ENCODE results near the gene KRAS. TPM values are rescaled to one million over a fixed set of nuclear protein-coding genes. Genes with fewer than 3 reads are reported as not detected.

Gene KRAS
- polyA plus RNA-seq, 1 donor (not counting 4 experiments of a cell fraction or from before 2014, with no cell fraction given) = 26.1 TPM

- peak; percentile 72 for FAIRE-seq
- H3K9me1 ChIP-seq (ENCODE audit: control insufficient read depth, extremely low read depth, insufficient read depth, low read length) = no peaks in the 10 kb centered on the region
- H4K20me1 ChIP-seq (ENCODE audit: control insufficient read depth, extremely low read depth, insufficient read depth, low read length) = no peaks in the 10 kb centered on the region
- no peaks in the 10 kb centered on the region for H3K27me3 ChIP-seq (ENCODE audit: control insufficient read depth, extremely low read depth, insufficient read depth, low read length)
- H3K4me2 ChIP-seq (ENCODE audit: control insufficient read depth, extremely low read depth, insufficient read depth, low read depth, low read length) = peak overlapping the region; percentile 12
- no peak overlapping the region for H3K9ac ChIP-seq (ENCODE audit: control insufficient read depth, extremely low read depth, insufficient read depth, low read length)
- no peak for TF ChIP-seq EZH2 (IDR thresholded peaks at IDR 0.05; ENCODE audit: low read length)
- TF ChIP-seq, protein P1, sequence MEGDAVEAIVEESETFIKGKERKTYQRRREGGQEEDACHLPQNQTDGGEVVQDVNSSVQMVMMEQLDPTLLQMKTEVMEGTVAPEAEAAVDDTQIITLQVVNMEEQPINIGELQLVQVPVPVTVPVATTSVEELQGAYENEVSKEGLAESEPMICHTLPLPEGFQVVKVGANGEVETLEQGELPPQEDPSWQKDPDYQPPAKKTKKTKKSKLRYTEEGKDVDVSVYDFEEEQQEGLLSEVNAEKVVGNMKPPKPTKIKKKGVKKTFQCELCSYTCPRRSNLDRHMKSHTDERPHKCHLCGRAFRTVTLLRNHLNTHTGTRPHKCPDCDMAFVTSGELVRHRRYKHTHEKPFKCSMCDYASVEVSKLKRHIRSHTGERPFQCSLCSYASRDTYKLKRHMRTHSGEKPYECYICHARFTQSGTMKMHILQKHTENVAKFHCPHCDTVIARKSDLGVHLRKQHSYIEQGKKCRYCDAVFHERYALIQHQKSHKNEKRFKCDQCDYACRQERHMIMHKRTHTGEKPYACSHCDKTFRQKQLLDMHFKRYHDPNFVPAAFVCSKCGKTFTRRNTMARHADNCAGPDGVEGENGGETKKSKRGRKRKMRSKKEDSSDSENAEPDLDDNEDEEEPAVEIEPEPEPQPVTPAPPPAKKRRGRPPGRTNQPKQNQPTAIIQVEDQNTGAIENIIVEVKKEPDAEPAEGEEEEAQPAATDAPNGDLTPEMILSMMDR (optimal IDR thresholded peaks at IDR 0.05 in 1 of 3, IDR thresholded peaks at IDR 0.05 in 1 of 3, conservative IDR thresholded peaks at IDR 0.05 in 1 of 3; ENCODE audit: extremely low read depth in 1 of 3, insufficient read depth in 2 of 3, low read length in 3 of 3) = no peak
- peaks cover 13% of the 10 kb centered on the region for H3K4me1 ChIP-seq (ENCODE audit: control insufficient read depth, extremely low read depth, insufficient read depth, low read length)
- no peaks in the 10 kb centered on the region for H3K9me3 ChIP-seq (ENCODE audit: control insufficient read depth, low read depth, low read length)
- DNase-seq (ENCODE audit: low read depth, low spot score) = no peak
- dilution Hi-C loops (cut with MboI; ENCODE audit: extremely low pct_ligation_motif_present, low sequenced_read_pairs) = no loop called here
- H3K4me3 ChIP-seq (ENCODE audit: control insufficient read depth in 2 of 3, extremely low read depth in 1 of 3, insufficient read depth in 2 of 3, low read depth in 1 of 3, low read length in 3 of 3) = no peak overlapping the region
- no peak overlapping the region for H3K27ac ChIP-seq (ENCODE audit: control insufficient read depth, insufficient read depth, low read length)
- no peaks in the 10 kb centered on the region for H3K79me2 ChIP-seq (ENCODE audit: control insufficient read depth, insufficient read depth, low read length)
- H2AFZ ChIP-seq (ENCODE audit: control insufficient read depth, low read length) = no peak overlapping the region
- no peaks in the 10 kb centered on the region for H3K36me3 ChIP-seq (ENCODE audit: control insufficient read depth in 2 of 2, extremely low read depth in 1 of 2, insufficient read depth in 2 of 2, low read length in 2 of 2)
Measured at GRCh38 chr12:25200703-25201102, 50.0 kb downstream of the KRAS start.

- no peak for DNase-seq (ENCODE audit: low read depth, low spot score)
- H4K20me1 ChIP-seq (ENCODE audit: control insufficient read depth, extremely low read depth, insufficient read depth, low read length) = no peaks in the 10 kb centered on the region
- dilution Hi-C loops (cut with MboI; ENCODE audit: extremely low pct_ligation_motif_present, low sequenced_read_pairs) = no loop called here
- no peak for TF ChIP-seq EZH2 (IDR thresholded peaks at IDR 0.05; ENCODE audit: low read length)
- TF ChIP-seq, protein P1 (optimal IDR thresholded peaks at IDR 0.05 in 1 of 3, IDR thresholded peaks at IDR 0.05 in 1 of 3, conservative IDR thresholded peaks at IDR 0.05 in 1 of 3; ENCODE audit: extremely low read depth in 1 of 3, insufficient read depth in 2 of 3, low read length in 3 of 3) = no peak
- no peak for FAIRE-seq
- no peaks in the 10 kb centered on the region for H3K79me2 ChIP-seq (ENCODE audit: control insufficient read depth, insufficient read depth, low read length)
- no peaks in the 10 kb centered on the region for H3K9me3 ChIP-seq (ENCODE audit: control insufficient read depth, low read depth, low read length)
- no peak overlapping the region for H2AFZ ChIP-seq (ENCODE audit: control insufficient read depth, low read length)
- no peak overlapping the region for H3K27ac ChIP-seq (ENCODE audit: control insufficient read depth, insufficient read depth, low read length)
- H3K4me2 ChIP-seq (ENCODE audit: control insufficient read depth, extremely low read depth, insufficient read depth, low read depth, low read length) = no peak overlapping the region
- no peak overlapping the region for H3K9ac ChIP-seq (ENCODE audit: control insufficient read depth, extremely low read depth, insufficient read depth, low read length)
- no peaks in the 10 kb centered on the region for H3K36me3 ChIP-seq (ENCODE audit: control insufficient read depth in 2 of 2, extremely low read depth in 1 of 2, insufficient read depth in 2 of 2, low read length in 2 of 2)
- H3K4me3 ChIP-seq (ENCODE audit: control insufficient read depth in 2 of 3, extremely low read depth in 1 of 3, insufficient read depth in 2 of 3, low read depth in 1 of 3, low read length in 3 of 3) = no peak overlapping the region
- no peaks in the 10 kb centered on the region for H3K9me1 ChIP-seq (ENCODE audit: control insufficient read depth, extremely low read depth, insufficient read depth, low read length)
- no peaks in the 10 kb centered on the region for H3K27me3 ChIP-seq (ENCODE audit: control insufficient read depth, extremely low read depth, insufficient read depth, low read length)
- H3K4me1 ChIP-seq (ENCODE audit: control insufficient read depth, extremely low read depth, insufficient read depth, low read length) = peaks cover 15% of the 10 kb centered on the region
Measured at GRCh38 chr12:25197608-25198007, 53.1 kb downstream of the KRAS start.
